Endothelial cell of umbilical vein (primary cell): ENCODE results near the gene FCN2. TPM values are rescaled to one million over a fixed set of nuclear protein-coding genes. Genes with fewer than 3 reads are reported as not detected.

Source experiments
- BruUV-seq: library from RNA; stranded (reverse); fragments of 400-500 nt; replicated peaks from 2 replicates; lab custom pipeline; 2021; lab: Mats Ljungman, UMichigan
- CTCF ChIA-PET: fragments of 300-600, 350-600 bp; sonication (Branson Sonifier 250); formaldehyde crosslinking; loops from one replicate; lab custom pipeline; 2021; ENCODE audit warnings: antibody characterized with exemption, inconsistent platforms; lab: Charles Lee
- POLR2A ChIA-PET: fragments of 300-600, 350-600 bp; sonication (Branson Sonifier 250); formaldehyde crosslinking; loops from one replicate; lab custom pipeline; 2021; ENCODE audit warnings: antibody characterized with exemption, inconsistent platforms; lab: Charles Lee
- DNase-seq: peaks from one replicate; pipeline ENCODE4 v3.0.0-alpha.2; 2011; ENCODE audit warnings: low read depth, low spot score
- FAIRE-seq: peaks from 2 replicates; lab custom pipeline; 2011; peaks lifted over from hg19 to GRCh38; lab: Jason Lieb, UNC
- H2AFZ ChIP-seq: 2 replicates; pipeline ENCODE4 v1.6.0; 2012; ENCODE audit warnings: low read depth, low read length, control low read depth, inconsistent platforms
- H3K27ac ChIP-seq: 2 replicates; pipeline ENCODE4 v1.5.1; 2011; ENCODE audit warnings: low read depth, mild to moderate bottlenecking, control low read depth, low read length, moderate library complexity; ENCODE audit not compliant: insufficient read depth
- H3K27me3 ChIP-seq, 2 experiments: 2 replicates each; pipeline versions ENCODE4 v1.6.0 to v1.6.1; 2011; ENCODE audit warnings: low read length in 2 of 2, mixed read lengths in 1 of 2; ENCODE audit not compliant: control insufficient read depth in 2 of 2, insufficient read depth in 2 of 2
- H3K36me3 ChIP-seq, 2 experiments: 2 replicates in 1 of 2; 3 replicates in 1 of 2; pipeline ENCODE4 v1.5.1; 2011; ENCODE audit warnings: low read length in 2 of 2, mild to moderate bottlenecking in 1 of 2, moderate library complexity in 1 of 2; ENCODE audit not compliant: control insufficient read depth in 2 of 2, insufficient read depth in 2 of 2; ENCODE audit errors: extremely low read depth in 1 of 2
- H3K4me1 ChIP-seq: 3 replicates; pipeline ENCODE4 v1.5.1; 2011; ENCODE audit warnings: mild to moderate bottlenecking, low read length; ENCODE audit not compliant: control insufficient read depth, insufficient read depth; ENCODE audit errors: extremely low read depth
- H3K4me2 ChIP-seq: 2 replicates; pipeline ENCODE4 v1.6.1; 2011; ENCODE audit warnings: low read length, control low read depth, mixed read lengths; ENCODE audit not compliant: insufficient read depth
- H3K4me3 ChIP-seq, 3 experiments: fragments of 200-600 bp in 1 of 3; sonication (generic), shearing (Covaris generic) in 1 of 3; replicated peaks in 1 of 3; 2 replicates each; pipeline ENCODE4 v1.5.1; 2011 to 2016; ENCODE audit warnings: control low read depth in 3 of 3, low read length in 3 of 3, mild to moderate bottlenecking in 2 of 3, inconsistent platforms in 1 of 3, low read depth in 1 of 3, moderate library complexity in 1 of 3; ENCODE audit not compliant: insufficient read depth in 1 of 3
- H3K79me2 ChIP-seq: 2 replicates; pipeline ENCODE4 v1.6.0; 2012; ENCODE audit warnings: low read length, inconsistent platforms; ENCODE audit not compliant: control insufficient read depth, insufficient read depth
- H3K9ac ChIP-seq: replicated peaks from 2 replicates; pipeline ENCODE3; 2011; ENCODE audit warnings: low read length, control low read depth; ENCODE audit not compliant: insufficient read depth; ENCODE audit errors: extremely low read depth
- H3K9me1 ChIP-seq: replicated peaks from 3 replicates; pipeline ENCODE4 v1.6.0; 2011; ENCODE audit warnings: mild to moderate bottlenecking, low read length; ENCODE audit not compliant: control insufficient read depth, insufficient read depth; ENCODE audit errors: extremely low read depth
- H3K9me3 ChIP-seq: replicated peaks from 2 replicates; pipeline ENCODE4 v1.5.1; 2012; ENCODE audit warnings: low read length, inconsistent platforms; ENCODE audit not compliant: control insufficient read depth, insufficient read depth
- H4K20me1 ChIP-seq: replicated peaks from 2 replicates; pipeline ENCODE3; 2011; ENCODE audit warnings: mild to moderate bottlenecking, low read length; ENCODE audit not compliant: control insufficient read depth, insufficient read depth; ENCODE audit errors: extremely low read depth
- EZH2 ChIP-seq: IDR thresholded peaks from 2 replicates; pipeline ENCODE4 v1.6.1; 2012; ENCODE audit warnings: borderline replicate concordance, low read depth, mild to moderate bottlenecking, moderate library complexity, low read length, inconsistent platforms; ENCODE audit not compliant: severe bottlenecking
- FOS ChIP-seq: IDR thresholded peaks from 2 replicates; pipeline ENCODE4 v1.6.1; 2011; ENCODE audit warnings: mild to moderate bottlenecking, low read length, moderate library complexity, borderline replicate concordance; ENCODE audit not compliant: insufficient read depth
- GATA2 ChIP-seq: IDR thresholded peaks from 2 replicates; pipeline ENCODE4 v1.7.0; 2011; ENCODE audit warnings: low read depth, mild to moderate bottlenecking, moderate library complexity, mixed read lengths, low read length; ENCODE audit not compliant: insufficient read length, insufficient read depth
- JUN ChIP-seq: IDR thresholded peaks from 2 replicates; pipeline ENCODE4 v1.6.1; 2011; ENCODE audit warnings: borderline replicate concordance, low read depth; ENCODE audit not compliant: insufficient read length, insufficient read depth
- POLR2A ChIP-seq: IDR thresholded peaks from 2 replicates; pipeline ENCODE4 v1.6.1; 2012; ENCODE audit warnings: low read depth, mild to moderate bottlenecking, control low read depth, low read length
- POLR2AphosphoS5 ChIP-seq: IDR thresholded peaks from 2 replicates; pipeline ENCODE4 v1.6.1; 2012; ENCODE audit warnings: low read depth, mild to moderate bottlenecking, control low read depth, low read length, moderate library complexity; ENCODE audit not compliant: insufficient read depth
- dilution Hi-C: fragments of 300-500 bp; cut with MboI; formaldehyde crosslinking; loops from one replicate; pipeline ENCODE4 v1.15.0; 2019; ENCODE audit warnings: low sequenced_read_pairs; ENCODE audit not compliant: extremely low pct_ligation_motif_present
- intact Hi-C: fragments of 100-400 bp; cut with micrococcal nuclease; formaldehyde crosslinking; loops from one replicate; pipeline ENCODE4 v1.10.0; 2022
- polyA plus RNA-seq, 4 experiments: library from polyadenylated mRNA; depleted of rRNA in 3 of 4; stranded (reverse) in 3 of 4; unstranded in 1 of 4; fragments of >200 nt; gene quantifications; 2 replicates each; pipeline versions ENCODE4 v1.2.1 to v1.2.3, GENCODE V29; 2011 to 2012; ENCODE audit warnings: missing spikeins in 1 of 4
- total RNA-seq: library from RNA; stranded (reverse); gene quantifications from 2 replicates; pipeline ENCODE4 v1.2.3, GENCODE V29; 2021
- TF ChIP-seq, protein P1 (sequence below): IDR thresholded peaks from 2 replicates; pipeline ENCODE4 v1.6.1; 2011; ENCODE audit not compliant: insufficient read depth, insufficient read length
- TF ChIP-seq, protein P2 (sequence below), 2 donors: IDR thresholded peaks; 1 replicate in 1 of 2; 2 replicates in 1 of 2; pipeline ENCODE4 v1.5.1; 2011; ENCODE audit warnings: low read length in 2 of 2, mild to moderate bottlenecking in 2 of 2, moderate library complexity in 2 of 2, control low read depth in 1 of 2, inconsistent platforms in 1 of 2, low read depth in 1 of 2; ENCODE audit not compliant: insufficient read depth in 1 of 2; ENCODE audit errors: extremely low read depth in 1 of 2

The FCN2 gene
- total and polyA plus RNA-seq, 2 donors (not counting 3 experiments of a cell fraction or from before 2014, with no cell fraction given) = not detected

DNA sequence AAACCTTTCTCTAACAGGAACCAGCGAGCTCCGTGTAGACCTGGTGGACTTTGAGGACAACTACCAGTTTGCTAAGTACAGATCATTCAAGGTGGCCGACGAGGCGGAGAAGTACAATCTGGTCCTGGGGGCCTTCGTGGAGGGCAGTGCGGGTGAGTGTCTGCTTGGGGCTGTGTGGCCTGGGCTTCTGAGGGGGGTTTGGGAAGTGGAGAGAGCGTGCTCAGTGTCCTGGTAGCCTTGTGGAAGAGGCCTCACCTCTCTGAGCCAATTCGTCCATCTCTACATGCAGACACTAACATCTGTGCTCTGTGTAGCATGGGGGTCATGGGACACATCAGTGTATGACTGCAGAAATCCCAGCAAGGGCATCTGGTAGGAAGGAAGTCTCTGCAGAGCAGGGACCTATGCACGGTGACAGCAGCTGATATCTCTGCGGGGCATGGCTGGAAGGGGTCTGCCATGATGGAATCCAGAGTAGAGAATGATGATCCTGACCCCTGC is 5.9 kb downstream of the FCN2 start:
- Histone ChIP-seq H3K4me2 (no peak overlapping the region), H3K36me3 (no peaks in the 10 kb centered on the region), H3K79me2 (no peaks in the 10 kb centered on the region), H3K9ac (no peak overlapping the region), H3K27ac (no peak overlapping the region), H3K4me3 (no peak overlapping the region), H3K9me1 (no peaks in the 10 kb centered on the region), H3K9me3 (no peaks in the 10 kb centered on the region), H2AFZ (no peak overlapping the region), H4K20me1 (no peaks in the 10 kb centered on the region), H3K4me1 (no peaks in the 10 kb centered on the region), H3K27me3 (peaks cover 0 to 2% of the 10 kb centered on the region in 2 experiments)
- intact Hi-C loops = no loop called here
- no TSS peak for BruUV-seq
- dilution Hi-C loops = no loop called here
- FAIRE-seq (no peak), DNase-seq (no peak)
- CTCF ChIA-PET = no interaction called here
- POLR2A ChIA-PET = no interaction called here
- no peak for TF ChIP-seq POLR2AphosphoS5
- TF ChIP-seq JUN = no peak
- TF ChIP-seq, protein P1, sequence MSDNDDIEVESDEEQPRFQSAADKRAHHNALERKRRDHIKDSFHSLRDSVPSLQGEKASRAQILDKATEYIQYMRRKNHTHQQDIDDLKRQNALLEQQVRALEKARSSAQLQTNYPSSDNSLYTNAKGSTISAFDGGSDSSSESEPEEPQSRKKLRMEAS = no peak
- no peak for TF ChIP-seq EZH2
- TF ChIP-seq FOS = no peak
- TF ChIP-seq POLR2A = no peak
- no peak for TF ChIP-seq GATA2
- TF ChIP-seq, protein P2, sequence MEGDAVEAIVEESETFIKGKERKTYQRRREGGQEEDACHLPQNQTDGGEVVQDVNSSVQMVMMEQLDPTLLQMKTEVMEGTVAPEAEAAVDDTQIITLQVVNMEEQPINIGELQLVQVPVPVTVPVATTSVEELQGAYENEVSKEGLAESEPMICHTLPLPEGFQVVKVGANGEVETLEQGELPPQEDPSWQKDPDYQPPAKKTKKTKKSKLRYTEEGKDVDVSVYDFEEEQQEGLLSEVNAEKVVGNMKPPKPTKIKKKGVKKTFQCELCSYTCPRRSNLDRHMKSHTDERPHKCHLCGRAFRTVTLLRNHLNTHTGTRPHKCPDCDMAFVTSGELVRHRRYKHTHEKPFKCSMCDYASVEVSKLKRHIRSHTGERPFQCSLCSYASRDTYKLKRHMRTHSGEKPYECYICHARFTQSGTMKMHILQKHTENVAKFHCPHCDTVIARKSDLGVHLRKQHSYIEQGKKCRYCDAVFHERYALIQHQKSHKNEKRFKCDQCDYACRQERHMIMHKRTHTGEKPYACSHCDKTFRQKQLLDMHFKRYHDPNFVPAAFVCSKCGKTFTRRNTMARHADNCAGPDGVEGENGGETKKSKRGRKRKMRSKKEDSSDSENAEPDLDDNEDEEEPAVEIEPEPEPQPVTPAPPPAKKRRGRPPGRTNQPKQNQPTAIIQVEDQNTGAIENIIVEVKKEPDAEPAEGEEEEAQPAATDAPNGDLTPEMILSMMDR (IDR thresholded peaks at IDR 0.05; ENCODE audit: extremely low read depth in 1 of 2, insufficient read depth in 1 of 2, low read depth in 1 of 2, low read length in 2 of 2) = no peak
